GM15510 (cell line): ENCODE results near the gene EFCAB6.

Experiments used
- POLR2A ChIP-seq: IDR thresholded peaks from 3 replicates; pipeline ENCODE4 v1.6.1; 2011; ENCODE audit warnings: borderline replicate concordance; ENCODE audit not compliant: insufficient read length; ENCODE audit errors: extremely low read depth

Gene EFCAB6

GRCh38 chr22:43706571-43707328 lies 105.4 kb downstream of the EFCAB6 start:
- no peak for TF ChIP-seq POLR2A

GRCh38 chr22:43706151-43706550 lies 106.0 kb downstream of the EFCAB6 start:
- TF ChIP-seq POLR2A = no peak

- TF ChIP-seq POLR2A = no peak
These were observed 108.1 kb downstream of the EFCAB6 start for GRCh38 chr22:43704051-43704450.

GRCh38 chr22:43698403-43698802 lies 113.7 kb downstream of the EFCAB6 start:
- no peak for TF ChIP-seq POLR2A

- no peak for TF ChIP-seq POLR2A
These were observed 114.2 kb downstream of the EFCAB6 start for GRCh38 chr22:43697894-43698293.

- no peak for TF ChIP-seq POLR2A
These were observed 118.9 kb downstream of the EFCAB6 start for GRCh38 chr22:43693249-43693648.

GRCh38 chr22:43689356-43689755 lies 122.7 kb downstream of the EFCAB6 start:
- TF ChIP-seq POLR2A = no peak

GRCh38 chr22:43682851-43683250 lies 129.3 kb downstream of the EFCAB6 start:
- no peak for TF ChIP-seq POLR2A

- no peak for TF ChIP-seq POLR2A
These were observed 130.3 kb downstream of the EFCAB6 start for GRCh38 chr22:43681731-43682360.

- TF ChIP-seq POLR2A = no peak
These were observed 141.6 kb downstream of the EFCAB6 start for GRCh38 chr22:43670513-43670912.

GRCh38 chr22:43669190-43669589 lies 142.9 kb downstream of the EFCAB6 start:
- TF ChIP-seq POLR2A = no peak

GRCh38 chr22:43667656-43668055 lies 144.4 kb downstream of the EFCAB6 start:
- no peak for TF ChIP-seq POLR2A

- TF ChIP-seq POLR2A = no peak
These were observed 145.6 kb downstream of the EFCAB6 start for GRCh38 chr22:43666457-43666856.

GRCh38 chr22:43658823-43659222 lies 153.3 kb downstream of the EFCAB6 start:
- TF ChIP-seq POLR2A = no peak

GRCh38 chr22:43654271-43654670 lies 157.8 kb downstream of the EFCAB6 start:
- no peak for TF ChIP-seq POLR2A

- no peak for TF ChIP-seq POLR2A
These were observed 159.3 kb downstream of the EFCAB6 start for GRCh38 chr22:43652845-43653244.
